Measurements from ENCODE around the gene SCAF11. TPM values are rescaled to one million over a fixed set of nuclear protein-coding genes. Genes with fewer than 3 reads are reported as not detected.
"Not testable (repeated sequence)": the region's sequence is repeated elsewhere in the genome, so short reads cannot be mapped to it uniquely, and the experiment has no call there.

The SCAF11 gene
- total RNA-seq, 1 donor from 2014 or later, result 93.3 TPM

GRCh38 chr12:46005823-46006222 lies 15.4 kb upstream of the SCAF11 start:
- no peak overlapping the region for H3K4me3 Mint-ChIP-seq (ENCODE audit: unreplicated experiment)
- no peak overlapping the region for H3K27ac Mint-ChIP-seq (ENCODE audit: unreplicated experiment)
- H3K27me3 Mint-ChIP-seq (ENCODE audit: low read depth), result no peaks in the 10 kb centered on the region
- TF ChIP-seq, protein P1, sequence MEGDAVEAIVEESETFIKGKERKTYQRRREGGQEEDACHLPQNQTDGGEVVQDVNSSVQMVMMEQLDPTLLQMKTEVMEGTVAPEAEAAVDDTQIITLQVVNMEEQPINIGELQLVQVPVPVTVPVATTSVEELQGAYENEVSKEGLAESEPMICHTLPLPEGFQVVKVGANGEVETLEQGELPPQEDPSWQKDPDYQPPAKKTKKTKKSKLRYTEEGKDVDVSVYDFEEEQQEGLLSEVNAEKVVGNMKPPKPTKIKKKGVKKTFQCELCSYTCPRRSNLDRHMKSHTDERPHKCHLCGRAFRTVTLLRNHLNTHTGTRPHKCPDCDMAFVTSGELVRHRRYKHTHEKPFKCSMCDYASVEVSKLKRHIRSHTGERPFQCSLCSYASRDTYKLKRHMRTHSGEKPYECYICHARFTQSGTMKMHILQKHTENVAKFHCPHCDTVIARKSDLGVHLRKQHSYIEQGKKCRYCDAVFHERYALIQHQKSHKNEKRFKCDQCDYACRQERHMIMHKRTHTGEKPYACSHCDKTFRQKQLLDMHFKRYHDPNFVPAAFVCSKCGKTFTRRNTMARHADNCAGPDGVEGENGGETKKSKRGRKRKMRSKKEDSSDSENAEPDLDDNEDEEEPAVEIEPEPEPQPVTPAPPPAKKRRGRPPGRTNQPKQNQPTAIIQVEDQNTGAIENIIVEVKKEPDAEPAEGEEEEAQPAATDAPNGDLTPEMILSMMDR (IDR thresholded peaks at IDR 0.05), result no peak
- H3K4me1 Mint-ChIP-seq (ENCODE audit: low read depth), result no peaks in the 10 kb centered on the region
- H3K36me3 Mint-ChIP-seq (ENCODE audit: low read depth), result no peaks in the 10 kb centered on the region
- DNase-seq (ENCODE audit: low spot score), result no peak
- H3K9me3 Mint-ChIP-seq (ENCODE audit: low read depth), result no peaks in the 10 kb centered on the region

DNA sequence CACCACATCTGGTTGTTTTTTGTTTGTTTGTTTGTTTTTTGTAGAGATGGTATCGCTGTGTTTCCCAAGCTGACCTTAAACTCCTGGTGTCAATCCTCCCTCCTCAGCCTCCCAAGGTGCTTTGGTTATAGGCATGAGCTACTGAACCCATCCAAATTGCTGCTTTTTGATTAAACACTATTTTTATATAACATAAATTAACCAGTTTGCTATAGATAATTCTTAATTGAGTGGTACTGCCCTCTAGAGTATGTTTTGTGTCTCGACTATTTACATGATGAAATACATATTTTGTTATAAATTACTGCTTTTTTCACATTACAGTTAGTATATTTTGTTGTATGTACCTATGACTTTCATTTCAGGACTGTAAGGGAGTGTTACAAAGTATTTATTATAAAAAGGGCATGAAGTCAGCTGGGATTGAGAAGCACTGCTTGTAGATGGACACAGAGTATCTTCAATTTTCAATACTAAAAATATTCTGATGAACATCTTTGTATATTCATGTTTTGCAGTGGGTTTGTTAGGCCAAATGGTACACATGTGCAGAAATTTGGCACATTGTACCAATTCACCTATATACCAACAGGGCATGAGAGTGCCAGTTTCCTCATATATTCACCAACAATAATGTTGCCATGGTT lies 14.9 kb upstream of the SCAF11 start:
- H3K4me1 Mint-ChIP-seq (ENCODE audit: low read depth), result no peaks in the 10 kb centered on the region
- H3K36me3 Mint-ChIP-seq (ENCODE audit: low read depth), result no peaks in the 10 kb centered on the region
- TF ChIP-seq, protein P1 (IDR thresholded peaks at IDR 0.05), result peak; percentile 85
- H3K27ac Mint-ChIP-seq (ENCODE audit: unreplicated experiment), result no peak overlapping the region
- DNase-seq (ENCODE audit: low spot score), result no peak
- no peaks in the 10 kb centered on the region for H3K9me3 Mint-ChIP-seq (ENCODE audit: low read depth)
- H3K4me3 Mint-ChIP-seq (ENCODE audit: unreplicated experiment), result no peak overlapping the region
- H3K27me3 Mint-ChIP-seq (ENCODE audit: low read depth), result no peaks in the 10 kb centered on the region

DNA sequence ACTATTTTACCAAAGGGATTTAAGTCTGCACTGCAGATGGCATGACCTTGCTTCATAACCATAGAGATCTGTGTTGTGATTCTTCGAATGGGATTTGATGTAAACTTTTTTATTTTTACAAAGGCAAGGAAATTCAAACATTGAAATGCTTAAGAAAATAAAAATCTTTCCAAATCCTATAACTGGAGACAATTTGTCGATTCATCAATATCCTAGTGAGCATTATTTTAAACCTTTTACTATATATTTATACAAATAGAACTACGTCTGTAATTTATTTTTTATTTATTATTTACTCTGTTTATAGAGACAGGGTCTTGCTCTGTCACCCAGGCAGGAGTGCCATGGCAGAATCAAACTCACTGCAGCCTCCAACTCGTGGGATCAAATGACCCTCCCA lies 14.3 kb upstream of the SCAF11 start:
- no peak overlapping the region for H3K27ac Mint-ChIP-seq (ENCODE audit: unreplicated experiment)
- H3K4me3 Mint-ChIP-seq (ENCODE audit: unreplicated experiment), result no peak overlapping the region
- no peaks in the 10 kb centered on the region for H3K36me3 Mint-ChIP-seq (ENCODE audit: low read depth)
- no peak for DNase-seq (ENCODE audit: low spot score)
- H3K9me3 Mint-ChIP-seq (ENCODE audit: low read depth), result no peaks in the 10 kb centered on the region
- H3K27me3 Mint-ChIP-seq (ENCODE audit: low read depth), result no peaks in the 10 kb centered on the region
- TF ChIP-seq, protein P1 (IDR thresholded peaks at IDR 0.05), result no peak
- no peaks in the 10 kb centered on the region for H3K4me1 Mint-ChIP-seq (ENCODE audit: low read depth)

- H3K27me3 Mint-ChIP-seq (ENCODE audit: low read depth); H3K36me3 Mint-ChIP-seq (ENCODE audit: low read depth); H3K4me1 Mint-ChIP-seq (ENCODE audit: low read depth); H3K9me3 Mint-ChIP-seq (ENCODE audit: low read depth); DNase-seq (ENCODE audit: low spot score); H3K4me3 Mint-ChIP-seq (ENCODE audit: unreplicated experiment); H3K27ac Mint-ChIP-seq (ENCODE audit: unreplicated experiment): not testable (repeated sequence)
Measured at GRCh38 chr12:46000076-46000475, 9.7 kb upstream of the SCAF11 start.

DNA sequence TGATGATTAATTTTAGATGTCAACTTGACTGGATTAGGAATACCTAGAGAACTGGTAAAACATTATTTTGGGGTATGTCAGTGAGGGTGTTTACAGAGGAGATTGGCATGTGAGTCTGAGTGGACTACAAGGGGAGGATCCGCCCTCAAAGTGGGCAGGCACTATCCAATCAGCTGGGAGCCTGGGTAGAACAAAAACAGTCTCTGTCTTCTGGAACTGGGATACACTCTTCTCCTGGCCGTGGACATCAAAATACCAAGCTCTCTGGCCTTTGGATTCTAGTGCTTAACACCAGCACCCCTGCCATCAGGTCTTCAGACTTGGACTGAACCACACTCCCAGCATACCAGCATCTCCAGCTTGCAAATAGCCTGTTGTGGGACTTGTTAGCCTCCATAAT lies 4.4 kb upstream of the SCAF11 start:
- TF ChIP-seq, protein P1 (IDR thresholded peaks at IDR 0.05), result no peak
- Mint-ChIP-seq H3K9me3 (ENCODE audit: low read depth) (no peaks in the 10 kb centered on the region), H3K36me3 (ENCODE audit: low read depth) (peaks cover 2% of the 10 kb centered on the region), H3K4me1 (ENCODE audit: low read depth) (peaks cover 18% of the 10 kb centered on the region), H3K27me3 (ENCODE audit: low read depth) (no peaks in the 10 kb centered on the region), H3K27ac (ENCODE audit: unreplicated experiment) (no peak overlapping the region), H3K4me3 (ENCODE audit: unreplicated experiment) (no peak overlapping the region)
- no peak for DNase-seq (ENCODE audit: low spot score)
